Measurements from ENCODE around the gene CKMT1A.

- TF ChIP-seq CTCF (IDR thresholded peaks at IDR 0.05; ENCODE audit: low read depth, low read length) (no peak), EZH2phosphoT487 (IDR thresholded peaks at IDR 0.05; ENCODE audit: low read depth) (no peak)
Measured at GRCh38 chr15:43723151-43723550, 29.5 kb downstream of the CKMT1A start.

All from OCI-LY3 (cell line).